DOHH2 (cell line): ENCODE results near the gene WNT5B.

Experiments used
- H3F3A ChIP-seq: fragments of 200-600 bp; sonication (generic), shearing (Covaris generic); 2 replicates; pipeline ENCODE4 v1.6.0; 2016; ENCODE audit warnings: antibody characterized with exemption, mild to moderate bottlenecking; ENCODE audit not compliant: control insufficient read depth, insufficient read depth
- H3K27ac ChIP-seq: fragments of 200-600 bp; sonication (generic); 2 replicates; pipeline ENCODE4 v1.5.1; 2014; ENCODE audit warnings: low read depth, mild to moderate bottlenecking, low read length, moderate library complexity
- H3K27me3 ChIP-seq: fragments of 200-600 bp; sonication (generic); 2 replicates; pipeline ENCODE4 v1.6.1; 2014; ENCODE audit warnings: mild to moderate bottlenecking, low read length, mixed read lengths; ENCODE audit not compliant: control insufficient read depth
- H3K36me3 ChIP-seq: fragments of 200-600 bp; sonication (generic); 2 replicates; pipeline ENCODE4 v1.6.1; 2014; ENCODE audit warnings: mild to moderate bottlenecking, low read length, moderate library complexity, mixed read lengths; ENCODE audit not compliant: control insufficient read depth
- H3K4me1 ChIP-seq: fragments of 200-600 bp; sonication (generic); 2 replicates; pipeline ENCODE4 v1.6.1; 2014; ENCODE audit warnings: mild to moderate bottlenecking, low read length, mixed read lengths; ENCODE audit not compliant: control insufficient read depth
- H3K4me2 ChIP-seq: fragments of 200-600 bp; sonication (generic); 2 replicates; pipeline ENCODE4 v1.6.0; 2014; ENCODE audit warnings: mild to moderate bottlenecking, low read length, moderate library complexity
- H3K4me3 ChIP-seq: fragments of 200-600 bp; sonication (generic); 2 replicates; pipeline ENCODE4 v1.5.1; 2014; ENCODE audit warnings: mild to moderate bottlenecking, low read length, mixed read lengths
- H3K79me2 ChIP-seq: fragments of 200-600 bp; sonication (generic); 2 replicates; pipeline ENCODE4 v1.6.1; 2014; ENCODE audit warnings: mild to moderate bottlenecking, low read length, mixed read lengths; ENCODE audit not compliant: control insufficient read depth
- H3K9me2 ChIP-seq: fragments of 200-600 bp; sonication (generic); replicated peaks from 2 replicates; pipeline ENCODE4 v1.6.1; 2014; ENCODE audit warnings: mild to moderate bottlenecking, low read length, mixed read lengths; ENCODE audit not compliant: control insufficient read depth
- H3K9me3 ChIP-seq: fragments of 200-600 bp; sonication (generic); 2 replicates; pipeline ENCODE4 v1.6.1; 2014; ENCODE audit warnings: antibody characterized with exemption, low read length, mixed read lengths; ENCODE audit not compliant: control insufficient read depth, insufficient read depth
- H4K20me1 ChIP-seq: fragments of 200-600 bp; sonication (generic); 2 replicates; pipeline ENCODE4 v1.6.0; 2014; ENCODE audit warnings: low read depth, mild to moderate bottlenecking, antibody characterized with exemption, low read length, moderate library complexity; ENCODE audit not compliant: control insufficient read depth, insufficient read depth
- EZH2phosphoT487 ChIP-seq: fragments of 200-600 bp; sonication (generic); IDR thresholded peaks from 2 replicates; pipeline ENCODE4 v1.6.1; 2017; ENCODE audit warnings: borderline replicate concordance, mild to moderate bottlenecking, antibody characterized with exemption, low read length, moderate library complexity, mixed read lengths
- TF ChIP-seq, protein P1 (sequence below): fragments of 200-600 bp; sonication (generic); IDR thresholded peaks from one replicate; pipeline ENCODE4 v1.5.1; 2014; ENCODE audit warnings: antibody characterized with exemption, mild to moderate bottlenecking, low read depth, low read length; ENCODE audit not compliant: poor library complexity, severe bottlenecking

WNT5B gene

DNA sequence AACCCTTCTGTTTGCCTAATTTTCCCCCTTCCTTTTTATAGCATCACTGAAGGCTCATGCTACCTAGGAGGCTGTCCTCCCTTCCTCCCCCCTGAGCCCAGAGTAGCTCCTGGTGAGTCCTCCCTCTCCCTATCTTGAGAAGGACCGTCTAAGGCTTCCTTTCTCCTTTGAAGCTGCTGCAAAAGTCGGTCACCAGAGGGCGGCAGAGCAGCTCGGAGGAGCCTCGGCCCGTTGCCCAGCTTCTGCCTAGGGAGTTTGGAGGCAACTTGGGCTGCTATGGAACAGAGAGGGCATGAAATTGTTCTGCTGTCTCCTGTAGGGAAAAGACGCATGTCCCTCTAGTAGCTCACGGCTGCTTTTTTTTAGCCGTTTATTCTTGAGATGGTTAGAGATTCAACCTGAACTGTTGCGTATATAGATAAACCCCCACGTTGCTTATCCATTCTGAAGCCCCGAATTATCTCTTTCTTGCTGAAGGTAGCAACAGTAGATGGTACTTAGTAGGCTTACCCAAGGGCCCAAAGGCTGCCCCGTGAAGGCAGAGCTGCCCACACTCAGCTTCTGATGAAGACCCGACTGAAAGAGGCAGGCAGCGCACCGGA lies 5.7 kb downstream of the WNT5B start:
- H4K20me1 ChIP-seq, result no peaks in the 10 kb centered on the region
- H3K27me3 ChIP-seq, result peaks cover 50% of the 10 kb centered on the region
- no peaks in the 10 kb centered on the region for H3K9me2 ChIP-seq
- no peak overlapping the region for H3K4me2 ChIP-seq
- H3F3A ChIP-seq, result no peaks in the 10 kb centered on the region
- no peak overlapping the region for H3K4me3 ChIP-seq
- peaks cover 11% of the 10 kb centered on the region for H3K4me1 ChIP-seq
- no peaks in the 10 kb centered on the region for H3K9me3 ChIP-seq
- no peak for TF ChIP-seq EZH2phosphoT487
- TF ChIP-seq, protein P1, sequence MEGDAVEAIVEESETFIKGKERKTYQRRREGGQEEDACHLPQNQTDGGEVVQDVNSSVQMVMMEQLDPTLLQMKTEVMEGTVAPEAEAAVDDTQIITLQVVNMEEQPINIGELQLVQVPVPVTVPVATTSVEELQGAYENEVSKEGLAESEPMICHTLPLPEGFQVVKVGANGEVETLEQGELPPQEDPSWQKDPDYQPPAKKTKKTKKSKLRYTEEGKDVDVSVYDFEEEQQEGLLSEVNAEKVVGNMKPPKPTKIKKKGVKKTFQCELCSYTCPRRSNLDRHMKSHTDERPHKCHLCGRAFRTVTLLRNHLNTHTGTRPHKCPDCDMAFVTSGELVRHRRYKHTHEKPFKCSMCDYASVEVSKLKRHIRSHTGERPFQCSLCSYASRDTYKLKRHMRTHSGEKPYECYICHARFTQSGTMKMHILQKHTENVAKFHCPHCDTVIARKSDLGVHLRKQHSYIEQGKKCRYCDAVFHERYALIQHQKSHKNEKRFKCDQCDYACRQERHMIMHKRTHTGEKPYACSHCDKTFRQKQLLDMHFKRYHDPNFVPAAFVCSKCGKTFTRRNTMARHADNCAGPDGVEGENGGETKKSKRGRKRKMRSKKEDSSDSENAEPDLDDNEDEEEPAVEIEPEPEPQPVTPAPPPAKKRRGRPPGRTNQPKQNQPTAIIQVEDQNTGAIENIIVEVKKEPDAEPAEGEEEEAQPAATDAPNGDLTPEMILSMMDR, result peak; percentile 89
- no peak overlapping the region for H3K27ac ChIP-seq
- H3K36me3 ChIP-seq, result no peaks in the 10 kb centered on the region
- no peaks in the 10 kb centered on the region for H3K79me2 ChIP-seq

DNA sequence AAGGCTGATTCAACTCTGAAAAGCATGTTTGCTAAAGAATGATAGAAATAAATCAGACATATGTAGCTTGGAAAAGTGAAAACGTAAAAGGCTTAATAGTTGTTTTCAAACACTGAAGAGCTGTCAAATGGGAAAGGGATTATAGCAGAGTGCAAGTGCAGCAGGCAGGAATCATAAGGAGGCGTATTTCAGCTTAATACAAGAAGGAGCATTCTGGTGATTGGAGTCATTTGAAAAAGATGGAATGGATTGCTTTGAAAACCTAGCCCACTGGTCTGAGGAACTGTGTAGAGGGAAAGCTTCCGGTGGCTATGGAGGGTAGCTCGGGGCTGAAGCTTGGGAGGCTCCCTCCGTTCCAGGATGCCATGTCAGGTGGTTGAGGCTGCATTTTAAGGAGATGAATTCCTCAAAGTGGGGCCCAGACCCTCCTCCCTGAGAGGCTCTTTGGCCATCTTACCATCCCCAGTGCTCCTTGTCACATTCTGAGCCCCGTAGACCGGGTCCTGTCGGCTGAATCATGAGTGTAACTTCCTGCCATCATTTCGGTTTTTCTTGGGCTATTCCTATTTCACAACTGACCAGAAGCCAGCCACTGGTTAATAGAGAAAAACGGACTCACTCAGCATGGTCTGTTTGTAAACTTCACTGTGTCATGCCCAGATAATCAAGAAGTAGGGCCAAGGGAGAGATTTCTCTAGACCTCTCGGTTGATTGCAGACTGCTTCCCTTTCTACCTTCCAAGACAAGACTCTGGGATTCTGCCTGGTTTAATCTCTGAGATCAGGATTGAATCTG lies 6.5 kb downstream of the WNT5B start:
- no peaks in the 10 kb centered on the region for H3K79me2 ChIP-seq
- TF ChIP-seq, protein P1, result no peak
- no peak for TF ChIP-seq EZH2phosphoT487
- no peaks in the 10 kb centered on the region for H3K9me2 ChIP-seq
- H3K27ac ChIP-seq, result no peak overlapping the region
- peaks cover 42% of the 10 kb centered on the region for H3K27me3 ChIP-seq
- H3K9me3 ChIP-seq, result no peaks in the 10 kb centered on the region
- H4K20me1 ChIP-seq, result no peaks in the 10 kb centered on the region
- no peak overlapping the region for H3K4me2 ChIP-seq
- no peaks in the 10 kb centered on the region for H3F3A ChIP-seq
- no peak overlapping the region for H3K4me3 ChIP-seq
- no peaks in the 10 kb centered on the region for H3K36me3 ChIP-seq
- H3K4me1 ChIP-seq, result peaks cover 3% of the 10 kb centered on the region

DNA sequence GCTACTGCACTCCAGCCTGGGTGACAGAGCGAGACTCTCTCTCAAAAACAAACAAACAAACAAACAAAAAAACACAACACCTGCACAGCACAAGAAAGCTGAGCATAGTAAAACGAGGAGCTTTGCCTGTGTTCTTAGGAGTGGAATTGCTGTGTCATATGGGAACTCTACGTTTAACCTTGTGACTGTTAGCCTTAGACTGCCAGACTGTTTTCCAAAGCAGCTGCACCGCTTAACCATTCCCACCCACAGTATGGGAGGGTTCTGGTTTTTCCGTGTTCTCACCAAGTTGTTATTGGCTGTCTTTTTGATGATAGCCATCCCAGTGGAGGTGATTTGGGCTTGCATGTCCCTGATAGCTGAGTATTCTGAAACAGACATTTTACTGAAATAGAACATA lies 9.2 kb downstream of the WNT5B start:
- no peaks in the 10 kb centered on the region for H3K36me3 ChIP-seq
- no peak overlapping the region for H3K4me2 ChIP-seq
- no peaks in the 10 kb centered on the region for H3K79me2 ChIP-seq
- no peaks in the 10 kb centered on the region for H4K20me1 ChIP-seq
- no peaks in the 10 kb centered on the region for H3K4me1 ChIP-seq
- TF ChIP-seq EZH2phosphoT487, result no peak
- TF ChIP-seq, protein P1, result no peak
- H3F3A ChIP-seq, result no peaks in the 10 kb centered on the region
- H3K9me2 ChIP-seq, result no peaks in the 10 kb centered on the region
- H3K4me3 ChIP-seq, result no peak overlapping the region
- H3K27ac ChIP-seq, result no peak overlapping the region
- no peaks in the 10 kb centered on the region for H3K9me3 ChIP-seq
- peaks cover 16% of the 10 kb centered on the region for H3K27me3 ChIP-seq
